Fibroblast of pulmonary artery (primary cell): ENCODE results near the gene MYADM.
A peak's percentile ranks its signal among the peaks of the same experiment; 100 is the strongest.

Experiments
- DNase-seq: peaks from one replicate; pipeline ENCODE4 v3.0.0-alpha.2; 2010; ENCODE audit warnings: low read depth
- H3K4me3 ChIP-seq: replicated peaks from 2 replicates; pipeline ENCODE4 v1.5.1; 2011; ENCODE audit warnings: low read depth, mild to moderate bottlenecking, control low read depth, low read length, moderate library complexity
- TF ChIP-seq, protein P1 (sequence below): IDR thresholded peaks from 2 replicates; pipeline ENCODE4 v1.5.1; 2011; ENCODE audit warnings: mild to moderate bottlenecking, control low read depth, low read length, inconsistent platforms; ENCODE audit errors: missing control alignments

MYADM gene

DNA sequence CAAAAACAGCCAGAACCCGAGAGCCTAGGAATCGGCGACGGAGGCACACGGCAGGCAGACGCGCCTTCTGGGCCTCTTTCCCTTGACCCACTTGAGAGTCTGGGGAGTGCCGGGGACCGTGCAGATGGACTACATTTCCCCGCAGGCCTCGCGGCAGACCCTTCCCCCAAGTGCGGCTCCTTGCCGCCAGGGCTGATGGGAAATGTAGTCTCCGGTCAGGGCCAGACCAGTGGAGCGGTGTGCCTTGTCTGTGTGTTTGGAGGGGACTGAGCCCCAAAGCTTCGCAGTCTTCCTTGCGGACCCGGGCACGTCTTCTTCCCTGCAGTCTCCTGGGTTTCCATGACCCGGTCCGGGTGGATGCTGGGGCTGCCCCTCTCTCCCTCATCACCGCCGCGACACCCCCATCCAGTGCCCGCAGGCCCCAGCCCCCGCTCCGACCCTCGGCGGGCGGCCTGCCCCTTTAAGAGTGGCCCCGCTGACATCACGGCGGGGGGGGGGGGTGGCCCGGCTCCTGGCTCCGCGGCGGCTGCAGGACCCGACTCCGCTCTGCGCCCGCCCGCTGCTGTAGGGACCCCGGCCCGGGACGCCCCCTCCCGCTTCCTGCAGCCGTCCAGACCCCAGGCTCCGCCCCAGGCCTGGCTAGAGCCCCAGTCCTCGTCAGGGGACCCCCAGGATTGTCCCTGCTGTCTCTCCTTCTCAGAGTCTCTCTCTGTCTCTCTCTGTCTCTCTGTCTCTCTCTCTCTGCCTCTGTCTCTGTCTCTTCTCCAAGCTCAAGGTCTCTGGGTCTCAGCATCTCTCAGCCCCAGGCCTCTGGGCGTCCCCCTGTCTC, 40.6 kb downstream of the MYADM start:
- peak; percentile 71 for DNase-seq
- TF ChIP-seq, protein P1, sequence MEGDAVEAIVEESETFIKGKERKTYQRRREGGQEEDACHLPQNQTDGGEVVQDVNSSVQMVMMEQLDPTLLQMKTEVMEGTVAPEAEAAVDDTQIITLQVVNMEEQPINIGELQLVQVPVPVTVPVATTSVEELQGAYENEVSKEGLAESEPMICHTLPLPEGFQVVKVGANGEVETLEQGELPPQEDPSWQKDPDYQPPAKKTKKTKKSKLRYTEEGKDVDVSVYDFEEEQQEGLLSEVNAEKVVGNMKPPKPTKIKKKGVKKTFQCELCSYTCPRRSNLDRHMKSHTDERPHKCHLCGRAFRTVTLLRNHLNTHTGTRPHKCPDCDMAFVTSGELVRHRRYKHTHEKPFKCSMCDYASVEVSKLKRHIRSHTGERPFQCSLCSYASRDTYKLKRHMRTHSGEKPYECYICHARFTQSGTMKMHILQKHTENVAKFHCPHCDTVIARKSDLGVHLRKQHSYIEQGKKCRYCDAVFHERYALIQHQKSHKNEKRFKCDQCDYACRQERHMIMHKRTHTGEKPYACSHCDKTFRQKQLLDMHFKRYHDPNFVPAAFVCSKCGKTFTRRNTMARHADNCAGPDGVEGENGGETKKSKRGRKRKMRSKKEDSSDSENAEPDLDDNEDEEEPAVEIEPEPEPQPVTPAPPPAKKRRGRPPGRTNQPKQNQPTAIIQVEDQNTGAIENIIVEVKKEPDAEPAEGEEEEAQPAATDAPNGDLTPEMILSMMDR: no peak
- peak overlapping the region; percentile 68 for H3K4me3 ChIP-seq

DNA sequence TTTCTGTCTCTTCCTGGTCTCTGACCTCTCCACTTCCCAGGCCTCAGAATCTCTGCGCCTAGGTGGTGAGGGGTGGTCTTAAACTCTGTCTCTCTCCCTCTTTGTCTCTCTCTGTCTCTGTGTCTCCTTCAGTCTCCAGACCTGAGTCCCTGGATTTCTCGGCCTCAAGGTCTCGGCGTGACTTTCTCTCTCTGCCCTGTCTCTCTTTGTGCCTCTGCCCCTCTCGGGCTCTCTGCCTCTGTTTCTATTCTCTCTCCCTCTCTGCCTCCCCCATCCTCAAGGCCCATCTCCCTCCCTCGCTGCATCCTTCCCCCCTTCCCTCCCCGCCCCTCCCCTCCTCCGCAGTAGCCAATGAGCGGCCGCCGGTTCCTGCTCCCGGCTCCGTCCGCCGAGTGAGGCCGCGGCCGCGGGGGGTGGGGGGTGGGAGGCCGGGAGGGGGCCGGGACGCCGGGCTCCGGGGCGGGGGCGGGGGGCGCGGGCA, 41.3 kb downstream of the MYADM start, which contains the start of gene CACNG7:
Gene CACNG7 (plus strand): TSS at position 344 of the 481 bp plus-strand sequence. CDS start 3,554 bp downstream, outside the sequence.
- DNase-seq: peak; percentile 26
- TF ChIP-seq, protein P1: no peak
- peak within 1 kb of the TSS; percentile 68 for H3K4me3 ChIP-seq

- H3K4me3 ChIP-seq: peak overlapping the region; percentile 68
- TF ChIP-seq, protein P1: no peak
- DNase-seq: no peak
Measured at GRCh38 chr19:53909471-53910169, 41.9 kb downstream of the MYADM start.

DNA sequence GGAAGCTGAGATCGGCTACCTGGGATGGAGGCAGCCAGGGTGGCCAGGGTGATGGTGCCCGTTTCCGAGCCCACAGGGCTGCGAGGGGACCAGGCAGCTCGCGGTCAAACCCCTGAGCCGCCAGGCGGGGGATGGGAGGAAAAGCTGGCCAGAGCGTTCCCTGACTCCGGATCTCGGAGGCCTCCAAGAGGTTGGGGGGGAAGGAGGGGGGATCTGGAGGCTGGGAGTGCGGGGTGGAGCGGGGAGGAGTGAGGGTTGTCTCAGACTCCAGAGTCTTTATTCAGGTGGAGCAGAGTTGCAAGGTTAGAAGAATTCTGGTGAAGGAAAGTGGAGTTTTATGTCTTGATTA, 42.5 kb downstream of the MYADM start:
- DNase-seq: peak; percentile 17
- H3K4me3 ChIP-seq: peak overlapping the region; percentile 68
- TF ChIP-seq, protein P1: no peak

- TF ChIP-seq, protein P1: peak; percentile 30
- no peak overlapping the region for H3K4me3 ChIP-seq
- no peak for DNase-seq
Measured at GRCh38 chr19:53912653-53913052, 45.0 kb downstream of the MYADM start.

GRCh38 chr19:53915000-53915399, 47.3 kb downstream of the MYADM start:
- DNase-seq: no peak
- H3K4me3 ChIP-seq: no peak overlapping the region
- TF ChIP-seq, protein P1: no peak
